ENCODE measurements around the gene ERC2. TPM values are rescaled to one million over a fixed set of nuclear protein-coding genes. Genes with fewer than 3 reads are reported as not detected.

ERC2 gene
- polyA plus RNA-seq, 3 donors from 2014 or later = not detected

- Mint-ChIP-seq H3K27me3 (ENCODE audit: low read depth in 3 of 3) (peaks cover 0 to 3% (median 0%) of the 10 kb centered on the region in 3 donors), H3K27ac (no peak overlapping the region), H3K9me3 (peaks cover 3 to 19% (median 7%) of the 10 kb centered on the region in 6 donors), H3K4me1 (no peaks in the 10 kb centered on the region), H3K4me3 (no peak overlapping the region), H3K36me3 (no peaks in the 10 kb centered on the region)
- DNase-seq = no peak
Observed at GRCh38 chr3:56115698-56116097, 352.6 kb downstream of the ERC2 start.

DNA sequence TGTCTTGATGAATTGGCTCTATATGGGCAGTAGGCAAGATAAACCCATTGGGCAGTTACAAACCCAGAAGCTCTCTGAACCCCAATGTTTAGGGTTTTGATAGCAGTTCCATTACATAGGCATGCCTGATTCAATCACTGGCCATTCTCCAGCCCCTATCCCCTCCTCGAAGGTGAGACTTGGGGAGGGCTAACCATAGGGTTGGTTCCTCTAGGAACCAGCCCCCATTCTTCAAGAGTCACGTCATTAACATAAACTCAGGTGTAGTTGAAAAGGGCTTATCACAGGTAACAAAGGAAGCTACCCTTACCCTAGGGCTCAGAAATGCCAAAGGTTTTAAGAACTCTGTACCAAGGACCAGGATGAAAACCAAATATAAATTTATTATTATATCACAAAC lies 353.1 kb downstream of the ERC2 start:
- Mint-ChIP-seq H3K9me3 (peaks cover 3 to 19% (median 7%) of the 10 kb centered on the region in 6 donors), H3K4me3 (no peak overlapping the region), H3K27ac (no peak overlapping the region), H3K36me3 (no peaks in the 10 kb centered on the region), H3K27me3 (ENCODE audit: low read depth in 3 of 3) (peaks cover 0 to 3% (median 0%) of the 10 kb centered on the region in 3 donors), H3K4me1 (no peaks in the 10 kb centered on the region)
- DNase-seq = no peak

- Mint-ChIP-seq H3K27ac (no peak overlapping the region), H3K36me3 (no peaks in the 10 kb centered on the region), H3K27me3 (ENCODE audit: low read depth in 3 of 3) (peaks cover 0 to 3% (median 2%) of the 10 kb centered on the region in 3 donors), H3K4me3 (no peak overlapping the region), H3K9me3 (peaks cover 3 to 28% (median 7%) of the 10 kb centered on the region in 6 donors), H3K4me1 (no peaks in the 10 kb centered on the region)
- no peak for DNase-seq
Observed at GRCh38 chr3:56113908-56114307, 354.4 kb downstream of the ERC2 start.

DNA sequence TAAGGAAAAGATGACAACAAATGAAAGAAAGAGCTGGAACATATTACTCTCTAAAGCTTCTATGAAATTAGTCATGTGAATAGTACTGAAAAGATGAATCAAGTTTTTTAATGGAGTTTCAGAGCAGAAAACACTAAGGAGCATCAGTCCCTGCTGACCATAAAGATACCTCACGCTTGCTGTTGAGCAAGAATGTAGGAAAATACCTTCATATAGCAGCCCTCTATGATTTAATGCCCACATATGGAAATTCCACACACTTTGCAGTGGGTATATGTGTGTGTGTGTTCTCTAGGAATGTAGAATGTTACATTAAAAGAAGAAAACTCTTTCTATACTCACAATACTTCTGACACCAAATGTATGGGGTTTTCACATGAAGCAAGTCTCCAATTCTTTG lies 355.0 kb downstream of the ERC2 start:
- no peak for DNase-seq
- Mint-ChIP-seq H3K4me1 (no peaks in the 10 kb centered on the region), H3K4me3 (no peak overlapping the region), H3K36me3 (no peaks in the 10 kb centered on the region), H3K27me3 (ENCODE audit: low read depth in 3 of 3) (peaks cover 0 to 3% (median 2%) of the 10 kb centered on the region in 3 donors), H3K27ac (no peak overlapping the region), H3K9me3 (peaks cover 3 to 28% (median 7%) of the 10 kb centered on the region in 6 donors)

GRCh38 chr3:56111606-56112304 lies 356.5 kb downstream of the ERC2 start:
- H3K27me3 Mint-ChIP-seq (ENCODE audit: low read depth in 3 of 3) = peaks cover 0 to 5% (median 2%) of the 10 kb centered on the region in 3 donors
- H3K4me3 Mint-ChIP-seq = no peak overlapping the region
- no peaks in the 10 kb centered on the region for H3K4me1 Mint-ChIP-seq
- no peak for DNase-seq
- H3K27ac Mint-ChIP-seq = no peak overlapping the region
- H3K36me3 Mint-ChIP-seq = no peaks in the 10 kb centered on the region
- H3K9me3 Mint-ChIP-seq = peaks cover 3 to 27% (median 7%) of the 10 kb centered on the region in 6 donors

GRCh38 chr3:56110886-56111285 lies 357.4 kb downstream of the ERC2 start:
- Mint-ChIP-seq H3K4me3 (no peak overlapping the region), H3K27ac (no peak overlapping the region), H3K36me3 (no peaks in the 10 kb centered on the region), H3K4me1 (no peaks in the 10 kb centered on the region), H3K27me3 (ENCODE audit: low read depth in 3 of 3) (peaks cover 2 to 5% (median 2%) of the 10 kb centered on the region in 3 donors), H3K9me3 (peaks cover 0 to 21% (median 7%) of the 10 kb centered on the region in 6 donors)
- no peak for DNase-seq

- Mint-ChIP-seq H3K4me3 (no peak overlapping the region), H3K4me1 (no peaks in the 10 kb centered on the region), H3K36me3 (no peaks in the 10 kb centered on the region)
Observed at GRCh38 chr3:56107157-56107556, 361.1 kb downstream of the ERC2 start.

DNA sequence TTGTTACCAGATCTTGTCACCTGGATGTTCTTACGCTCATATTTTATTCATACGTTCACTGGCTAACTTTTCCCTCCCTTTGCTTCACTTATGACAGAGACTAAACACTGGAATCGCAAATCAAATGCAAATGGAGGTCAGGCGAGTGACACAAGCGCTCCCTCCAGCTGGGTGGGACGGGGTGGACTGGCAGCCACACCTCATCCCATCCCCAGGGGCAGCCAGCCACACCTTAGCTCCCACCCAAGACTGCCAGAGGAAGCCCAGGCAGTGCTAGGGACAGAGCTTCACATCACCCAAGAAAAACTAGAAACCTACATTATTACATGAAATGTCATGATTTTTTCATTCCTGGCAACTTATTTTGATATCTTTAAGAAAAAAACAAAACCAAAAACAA lies 366.2 kb downstream of the ERC2 start:
- H3K36me3 Mint-ChIP-seq = no peaks in the 10 kb centered on the region

More at GRCh38 chr3:56107157-56107556, 361.1 kb downstream of the ERC2 start:
- H3K27me3 Mint-ChIP-seq (ENCODE audit: low read depth in 3 of 3) = peaks cover 2 to 5% (median 2%) of the 10 kb centered on the region in 3 donors
- H3K9me3 Mint-ChIP-seq = peaks cover 0 to 9% (median 5%) of the 10 kb centered on the region in 6 donors
- H3K27ac Mint-ChIP-seq = no peak overlapping the region
- DNase-seq = no peak

GRCh38 chr3:56101576-56101975 lies 366.7 kb downstream of the ERC2 start:
- no peaks in the 10 kb centered on the region for H3K36me3 Mint-ChIP-seq
- H3K9me3 Mint-ChIP-seq = peaks cover 0 to 20% (median 3%) of the 10 kb centered on the region in 6 donors
- H3K27me3 Mint-ChIP-seq (ENCODE audit: low read depth in 3 of 3) = peaks cover 0 to 2% (median 0%) of the 10 kb centered on the region in 3 donors
- H3K4me3 Mint-ChIP-seq = no peak overlapping the region
- no peaks in the 10 kb centered on the region for H3K4me1 Mint-ChIP-seq
- H3K27ac Mint-ChIP-seq = no peak overlapping the region
- no peak for DNase-seq

More for the DNA sequence above, 366.2 kb downstream of the ERC2 start:
- Mint-ChIP-seq H3K4me3 (no peak overlapping the region), H3K9me3 (peaks cover 0 to 20% (median 3%) of the 10 kb centered on the region in 6 donors), H3K27me3 (ENCODE audit: low read depth in 3 of 3) (peaks cover 0 to 2% (median 0%) of the 10 kb centered on the region in 3 donors), H3K4me1 (no peaks in the 10 kb centered on the region), H3K27ac (no peak overlapping the region)
- DNase-seq = no peak

DNA sequence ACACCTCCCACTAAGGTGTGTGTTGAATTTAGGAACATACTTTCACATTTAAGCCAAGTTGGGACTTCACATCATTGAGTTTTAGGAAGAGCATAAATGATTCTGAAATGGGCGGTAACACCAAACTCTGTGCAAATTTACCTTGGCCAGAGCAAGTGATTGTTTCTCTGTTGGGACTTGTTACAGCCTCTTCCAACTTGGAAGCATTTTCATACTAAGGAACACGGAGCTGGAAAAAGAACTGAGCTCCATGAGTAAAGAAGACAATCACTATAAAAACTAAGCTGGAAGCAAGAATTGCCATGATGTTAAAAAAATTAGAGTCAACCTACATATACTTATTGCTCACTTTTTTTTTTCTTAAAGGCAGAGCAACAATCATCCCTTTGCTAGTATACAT lies 371.3 kb downstream of the ERC2 start:
- Mint-ChIP-seq H3K36me3 (no peaks in the 10 kb centered on the region), H3K27me3 (ENCODE audit: low read depth in 3 of 3) (no peaks in the 10 kb centered on the region), H3K27ac (no peak overlapping the region), H3K4me1 (no peaks in the 10 kb centered on the region), H3K4me3 (no peak overlapping the region), H3K9me3 (peaks cover 0 to 15% (median 1%) of the 10 kb centered on the region in 6 donors)
- no peak for DNase-seq

DNA sequence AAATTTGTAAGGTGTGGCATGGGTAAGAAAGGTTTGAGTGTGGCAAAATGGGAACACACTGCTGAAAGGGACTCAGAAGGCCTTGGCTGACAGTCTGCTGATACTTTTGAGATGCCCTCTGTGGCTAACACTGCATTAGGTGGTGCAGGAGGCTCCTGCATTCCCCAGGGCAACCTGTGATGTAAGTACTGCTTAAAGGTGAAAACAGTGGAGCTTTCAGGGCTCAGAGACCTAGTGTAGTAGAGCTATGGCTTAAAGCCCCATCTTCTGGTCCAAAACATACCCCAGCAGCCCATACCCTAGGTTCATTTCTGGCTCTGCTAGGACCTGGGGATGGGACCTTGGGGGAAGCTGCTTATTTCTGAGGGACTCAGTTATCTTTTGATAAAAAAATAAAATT lies 374.1 kb downstream of the ERC2 start:
- H3K27me3 Mint-ChIP-seq (ENCODE audit: low read depth in 3 of 3) = peaks cover 0 to 2% (median 0%) of the 10 kb centered on the region in 3 donors
- H3K27ac Mint-ChIP-seq = no peak overlapping the region
- H3K36me3 Mint-ChIP-seq = no peaks in the 10 kb centered on the region
- H3K4me1 Mint-ChIP-seq = no peaks in the 10 kb centered on the region
- peaks cover 0 to 6% (median 0%) of the 10 kb centered on the region in 6 donors for H3K9me3 Mint-ChIP-seq
- H3K4me3 Mint-ChIP-seq = no peak overlapping the region
- DNase-seq = no peak

DNA sequence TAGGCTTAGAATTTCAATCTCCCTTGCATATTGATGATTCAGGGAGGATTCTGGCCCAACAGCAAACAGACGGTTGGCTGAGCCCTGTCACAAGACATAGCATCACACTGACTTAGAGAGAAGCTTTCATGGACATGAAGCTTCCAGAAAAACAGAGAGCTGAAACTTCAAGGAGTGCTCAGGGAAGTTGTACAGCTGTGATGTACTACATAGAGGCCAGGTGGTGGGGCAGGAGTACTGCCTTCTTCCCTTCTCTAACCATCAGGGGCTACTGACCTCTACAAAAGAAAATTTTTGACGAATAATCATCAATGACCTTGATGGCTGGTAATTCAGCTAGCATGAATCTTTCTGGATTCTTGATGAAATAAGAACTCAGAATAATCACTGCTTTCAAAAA lies 378.5 kb downstream of the ERC2 start:
- peaks cover 0 to 1% (median 0%) of the 10 kb centered on the region in 6 donors for H3K9me3 Mint-ChIP-seq
- H3K27ac Mint-ChIP-seq = no peak overlapping the region
- no peak overlapping the region for H3K4me3 Mint-ChIP-seq
- no peak for DNase-seq
- H3K36me3 Mint-ChIP-seq = no peaks in the 10 kb centered on the region
- peaks cover 0 to 2% (median 0%) of the 10 kb centered on the region in 3 donors for H3K27me3 Mint-ChIP-seq (ENCODE audit: low read depth in 3 of 3)
- H3K4me1 Mint-ChIP-seq = no peaks in the 10 kb centered on the region

DNA sequence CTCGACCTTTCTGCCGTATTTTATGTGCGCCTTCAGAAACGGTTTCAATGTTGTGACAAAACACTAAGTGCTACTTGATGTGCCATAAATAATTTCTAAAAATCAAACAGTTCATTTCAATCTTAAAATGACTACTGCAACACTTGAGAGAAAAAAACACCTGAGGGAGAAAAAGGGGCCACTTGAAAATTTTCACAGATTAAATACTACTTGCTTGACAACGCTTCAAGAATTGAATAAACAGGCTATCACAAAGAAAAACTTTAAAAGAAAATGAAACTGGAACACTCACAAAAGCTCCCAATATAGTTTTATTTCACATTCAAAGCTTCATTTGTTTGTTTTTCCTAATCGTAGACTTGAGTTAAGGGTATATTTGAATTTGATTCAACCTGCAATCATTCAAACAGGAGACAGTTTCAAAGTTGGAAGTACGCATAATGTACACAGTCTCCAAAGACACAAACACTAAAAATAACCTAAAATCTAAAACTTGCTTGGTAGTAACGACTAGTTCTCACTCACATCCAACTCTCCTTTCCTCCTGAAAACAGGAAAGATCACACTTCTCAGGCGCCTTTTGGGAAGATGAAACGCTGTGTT lies 380.7 kb downstream of the ERC2 start:
- DNase-seq = no peak
- Mint-ChIP-seq H3K27me3 (ENCODE audit: low read depth in 3 of 3) (peaks cover 0 to 5% (median 0%) of the 10 kb centered on the region in 3 donors), H3K4me1 (no peaks in the 10 kb centered on the region), H3K27ac (no peak overlapping the region), H3K36me3 (no peaks in the 10 kb centered on the region), H3K4me3 (no peak overlapping the region), H3K9me3 (peaks cover 0 to 6% (median under 1%) of the 10 kb centered on the region in 6 donors)

DNA sequence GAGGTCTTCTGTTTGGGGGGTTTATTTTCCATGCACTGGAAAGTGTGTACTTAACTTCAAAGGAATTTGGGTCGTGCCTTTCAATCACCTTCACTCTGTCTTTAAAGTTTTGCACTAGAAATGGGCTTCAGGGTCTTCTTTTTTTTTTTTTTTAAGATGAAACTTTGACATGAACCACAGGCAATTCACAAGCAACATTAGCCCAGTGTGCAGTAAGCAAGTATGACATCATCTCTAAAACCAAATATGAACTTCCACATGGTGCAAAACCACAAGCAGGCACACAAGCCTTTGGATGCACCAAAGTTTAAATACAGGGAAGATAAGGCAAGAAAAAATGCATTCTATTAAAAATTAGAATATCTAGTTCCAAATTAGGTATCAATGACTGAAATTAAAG lies 381.9 kb downstream of the ERC2 start:
- H3K27me3 Mint-ChIP-seq (ENCODE audit: low read depth in 3 of 3) = peaks cover 0 to 5% (median 0%) of the 10 kb centered on the region in 3 donors
- H3K4me3 Mint-ChIP-seq = no peak overlapping the region
- no peak for DNase-seq
- H3K9me3 Mint-ChIP-seq = peaks cover 0 to 6% (median under 1%) of the 10 kb centered on the region in 6 donors
- H3K27ac Mint-ChIP-seq = no peak overlapping the region
- H3K4me1 Mint-ChIP-seq = no peaks in the 10 kb centered on the region
- H3K36me3 Mint-ChIP-seq = no peaks in the 10 kb centered on the region
